ENCODE data around the gene HSPB8.

Gene HSPB8

DNA sequence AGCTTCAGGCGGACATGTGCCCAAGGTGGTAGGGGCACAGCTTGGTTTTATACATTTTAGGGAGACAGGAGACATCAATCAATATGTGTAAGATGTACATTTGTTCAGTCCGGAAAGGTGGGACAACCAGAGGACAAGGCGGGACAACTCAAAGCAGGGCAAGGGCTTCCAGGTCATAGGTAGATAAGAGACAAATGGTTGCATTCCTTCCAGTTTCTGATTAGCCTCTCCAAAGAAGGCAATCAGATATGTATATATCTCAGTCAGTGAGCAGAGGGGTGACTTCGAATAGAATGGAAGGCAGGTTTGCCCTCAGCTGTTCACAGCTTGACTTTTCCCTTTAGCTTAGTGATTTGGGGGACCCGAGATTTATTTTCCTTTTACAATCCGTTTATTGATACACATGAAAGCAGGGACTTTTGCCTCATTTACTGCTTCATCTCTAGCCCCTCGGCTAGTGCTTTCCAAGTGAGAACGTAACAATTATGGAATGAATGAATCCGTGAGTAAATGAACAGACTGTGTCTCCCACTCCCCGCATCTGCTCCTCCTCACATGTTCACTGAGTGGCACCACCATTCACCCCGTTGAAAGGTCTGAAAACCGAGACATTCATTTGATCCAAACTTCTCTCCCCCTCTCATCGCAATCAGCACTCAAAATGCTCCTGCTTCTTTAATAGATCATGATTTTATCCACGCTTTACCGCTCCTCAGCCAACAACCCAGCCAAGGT, 6.9 kb upstream of the HSPB8 start:
- DNase-seq, result no peak

DNA sequence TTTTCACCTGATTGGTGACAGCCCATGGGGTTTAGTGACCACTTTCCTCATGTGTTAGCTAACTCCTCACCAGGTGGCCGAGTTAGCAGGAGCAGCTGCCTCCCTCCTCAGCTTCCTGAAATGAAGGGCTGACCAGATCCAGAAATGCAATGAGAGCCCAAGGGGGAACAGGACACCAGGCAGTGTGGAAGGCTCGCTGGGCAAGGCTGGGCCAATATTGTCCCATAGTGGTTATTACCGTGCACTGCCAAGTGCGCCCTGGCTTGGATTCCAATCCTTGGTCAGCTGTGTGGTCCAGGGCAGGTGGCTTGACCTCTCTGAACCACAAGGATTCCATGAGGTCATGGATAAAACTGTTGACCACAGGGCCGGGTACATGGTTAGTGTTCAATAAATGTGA, 3.6 kb upstream of the HSPB8 start:
- no peak for DNase-seq

DNA sequence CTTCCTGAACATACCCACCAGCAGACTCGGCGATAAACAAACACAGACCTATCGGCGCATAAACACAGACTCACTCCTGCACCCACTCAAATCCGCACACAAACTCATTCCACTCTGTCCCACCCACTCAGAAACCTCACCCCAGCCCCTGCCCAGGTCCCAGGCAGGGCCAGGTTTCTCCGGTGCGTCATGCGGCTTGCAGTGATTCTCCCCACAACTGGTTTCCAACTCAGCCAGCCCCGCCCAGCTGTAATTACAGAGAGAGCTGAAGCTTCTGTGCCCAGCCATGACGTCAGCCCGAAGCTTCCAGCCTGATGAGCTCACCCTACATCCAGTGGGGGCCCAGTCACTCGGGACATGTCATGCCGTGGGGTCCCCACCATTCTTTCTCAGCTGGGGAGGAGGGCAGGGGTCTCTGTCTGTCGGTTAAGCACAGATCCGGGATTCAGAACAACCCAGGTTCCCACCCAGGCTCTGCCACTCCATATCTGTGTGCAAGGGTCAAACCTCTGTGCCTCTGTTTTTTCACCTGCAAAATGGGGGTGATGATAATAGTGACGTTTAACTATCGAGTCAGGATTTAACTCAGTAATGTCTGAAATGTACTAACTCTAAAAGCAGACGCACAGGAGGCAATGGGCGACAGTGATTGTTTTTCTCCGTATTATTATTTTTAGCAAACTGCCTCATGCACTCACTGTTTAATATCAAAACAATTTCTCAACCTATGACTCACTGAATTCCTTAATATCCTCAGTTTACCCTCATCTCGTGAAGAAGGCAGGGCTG, 2.3 kb upstream of the HSPB8 start:
- DNase-seq, result no peak

DNA sequence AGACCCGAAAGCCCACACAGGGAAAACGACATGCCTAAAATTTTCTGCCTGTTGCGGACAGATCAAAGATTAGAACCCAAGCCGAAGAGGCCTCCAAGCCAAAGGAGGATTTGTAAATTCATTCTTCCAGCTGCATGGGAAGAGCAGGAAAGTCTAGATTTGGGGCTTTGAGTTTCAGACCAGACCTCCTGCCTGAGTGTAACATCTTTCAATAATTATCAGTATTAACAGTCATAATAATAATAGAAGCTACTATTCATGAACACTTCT, 1.7 kb upstream of the HSPB8 start:
- no peak for DNase-seq

DNA sequence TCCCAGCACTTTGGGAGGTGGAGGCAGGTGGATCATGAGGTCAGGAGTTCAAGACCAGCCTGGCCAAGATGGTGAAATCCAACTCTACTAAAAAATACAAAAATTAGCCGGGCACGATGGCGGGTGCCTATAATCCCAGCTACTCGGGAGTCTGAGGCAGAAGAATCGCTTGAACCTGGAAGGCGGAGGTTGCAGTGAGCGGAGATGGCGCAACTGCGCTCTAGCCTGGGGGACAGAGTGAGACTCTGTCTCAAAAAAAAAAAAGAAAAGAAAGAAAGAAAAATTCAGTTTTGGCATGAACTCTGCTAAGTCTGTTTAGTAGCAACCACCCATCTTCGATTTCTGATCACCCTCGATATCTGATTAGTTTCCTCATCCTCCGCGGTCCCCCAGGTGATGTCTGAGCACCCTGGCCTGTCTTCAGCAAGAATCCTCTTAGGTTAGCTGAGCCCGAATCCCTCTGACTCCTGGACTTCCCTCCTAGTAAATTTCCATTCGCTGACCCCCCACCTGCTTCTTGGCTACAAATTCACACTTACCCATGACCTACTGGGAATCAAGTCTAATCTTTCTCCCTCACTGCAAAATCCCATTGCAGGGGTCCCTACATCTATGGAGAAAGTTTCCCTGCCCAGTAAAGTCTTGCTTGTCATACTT, 879 bp upstream of the HSPB8 start:
- DNase-seq, result no peak

DNA sequence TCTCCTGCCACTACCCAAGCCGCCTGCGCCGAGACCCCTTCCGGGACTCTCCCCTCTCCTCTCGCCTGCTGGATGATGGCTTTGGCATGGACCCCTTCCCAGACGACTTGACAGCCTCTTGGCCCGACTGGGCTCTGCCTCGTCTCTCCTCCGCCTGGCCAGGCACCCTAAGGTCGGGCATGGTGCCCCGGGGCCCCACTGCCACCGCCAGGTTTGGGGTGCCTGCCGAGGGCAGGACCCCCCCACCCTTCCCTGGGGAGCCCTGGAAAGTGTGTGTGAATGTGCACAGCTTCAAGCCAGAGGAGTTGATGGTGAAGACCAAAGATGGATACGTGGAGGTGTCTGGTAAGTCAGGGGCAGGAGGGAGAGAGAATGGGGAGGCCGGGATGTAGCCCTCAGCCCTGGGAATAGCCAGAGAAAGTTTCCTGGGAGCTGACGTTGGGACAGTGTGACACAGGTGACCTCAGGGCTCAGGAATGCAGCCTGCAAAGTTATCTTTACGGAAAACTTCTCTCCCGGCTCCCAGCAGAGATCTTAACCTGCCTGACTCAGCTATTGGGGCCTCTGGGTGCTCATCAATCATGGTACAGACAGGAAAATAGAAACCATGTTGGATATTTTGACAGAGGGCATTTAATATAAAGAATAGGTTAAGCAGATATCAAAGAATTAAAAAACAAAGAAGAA, 747 bp downstream of the HSPB8 start:
- DNase-seq, result no peak

DNA sequence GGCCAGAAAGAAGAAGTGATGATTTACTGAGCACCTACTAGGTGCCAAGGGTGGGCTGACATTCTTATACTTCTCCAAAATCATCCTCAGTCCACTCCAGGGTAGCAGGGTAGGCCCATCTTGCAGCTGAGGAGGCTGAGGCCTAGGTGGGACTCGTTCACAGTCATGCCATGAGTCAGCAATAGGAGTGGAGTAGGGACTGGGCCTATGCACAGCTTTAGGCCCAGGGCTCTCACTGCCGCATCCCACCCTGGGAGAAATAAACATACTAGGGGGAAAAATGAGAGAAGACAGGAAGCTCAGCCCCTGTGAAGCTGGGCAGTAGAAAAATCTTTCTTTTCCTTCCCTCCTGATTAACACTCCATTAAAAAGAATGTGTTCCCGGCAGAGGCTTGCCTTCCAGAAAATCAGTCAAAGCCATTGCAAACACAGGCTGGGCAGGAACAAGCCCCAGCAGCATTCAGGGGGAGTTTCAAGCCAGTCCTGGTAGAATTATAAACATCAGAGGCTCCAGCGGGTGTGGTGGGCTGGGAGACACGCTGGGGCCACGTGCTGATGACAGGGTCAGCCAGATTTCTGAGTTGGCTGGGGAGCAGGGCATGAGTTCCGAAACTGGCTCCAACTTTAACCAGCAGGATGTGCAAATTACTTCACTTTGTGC, 1.8 kb downstream of the HSPB8 start:
- no peak for DNase-seq

DNA sequence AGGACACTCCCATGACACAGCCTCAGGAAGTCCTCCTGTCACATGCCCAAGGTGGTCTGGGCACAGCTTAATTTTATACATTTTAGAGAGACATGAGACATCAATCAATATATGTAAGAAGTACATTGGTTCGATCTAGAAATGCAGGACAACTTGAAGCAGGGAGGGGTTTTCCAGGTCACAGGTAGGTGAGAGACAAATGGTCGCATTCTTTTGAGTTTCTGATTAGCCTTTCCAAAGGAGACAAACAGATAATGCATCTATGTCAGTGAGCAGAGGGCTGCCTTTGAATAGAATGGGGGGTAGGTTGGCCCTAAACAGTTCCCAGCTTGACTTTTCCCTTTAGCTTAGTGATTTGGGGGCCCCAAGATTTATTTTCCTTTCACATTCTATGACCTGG, 2.5 kb downstream of the HSPB8 start:
- no peak for DNase-seq

DNA sequence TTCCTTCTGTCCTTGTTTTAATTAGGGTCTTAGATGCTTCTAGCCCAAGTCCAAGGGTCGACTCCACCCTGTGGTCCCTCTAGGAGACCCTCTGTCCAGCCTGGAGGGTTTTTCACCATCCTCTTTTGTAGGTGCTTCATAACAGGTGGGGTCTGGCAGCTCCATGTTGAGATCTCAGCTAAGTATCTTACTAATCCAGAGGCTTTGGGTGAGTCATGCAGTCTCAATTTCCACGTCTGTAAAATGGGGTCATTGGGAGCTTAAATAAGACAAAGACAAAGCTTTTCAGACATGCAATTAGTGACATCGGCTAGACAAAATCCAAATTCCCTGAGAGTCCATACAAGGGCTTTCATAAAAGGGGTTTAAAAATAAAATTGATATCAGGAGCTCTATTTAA, 3.2 kb downstream of the HSPB8 start:
- DNase-seq, result no peak

DNA sequence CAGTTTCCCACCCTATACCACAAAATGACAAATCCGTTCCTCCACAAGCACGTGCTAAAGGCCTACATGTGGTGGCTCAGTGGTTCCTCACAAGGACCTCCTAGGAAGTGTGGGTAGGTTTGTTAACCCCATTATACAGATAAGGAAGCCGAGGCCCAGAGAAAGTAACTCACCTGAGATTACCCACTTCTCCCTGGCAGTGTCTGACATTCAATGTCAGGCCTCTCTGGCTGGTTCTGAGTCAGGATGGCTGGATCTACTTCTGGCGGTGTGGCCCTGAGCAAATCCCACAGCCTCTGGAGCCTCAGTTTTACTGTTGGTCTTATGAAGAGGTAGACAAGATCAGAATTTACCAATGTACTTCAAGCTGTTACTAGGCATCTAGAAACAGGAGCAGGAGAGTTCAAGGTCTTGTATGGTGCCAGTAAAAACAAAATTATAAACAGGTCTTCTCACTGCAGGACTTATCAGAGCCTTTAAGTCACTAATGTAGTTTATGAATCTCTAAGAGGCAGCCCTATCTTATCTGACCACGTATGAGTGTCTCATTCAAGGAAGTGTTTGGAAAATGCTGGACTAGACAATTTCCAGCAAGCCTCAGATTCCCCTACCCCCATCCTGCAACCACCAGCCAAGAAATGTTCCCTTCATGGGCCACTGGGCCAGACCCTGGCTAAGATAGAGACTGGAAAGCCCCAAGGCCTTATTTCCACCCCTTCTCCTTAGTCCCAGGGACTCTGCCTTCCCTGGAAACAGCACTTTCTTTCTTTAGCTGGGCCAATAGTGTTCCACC, 4.2 kb downstream of the HSPB8 start:
- no peak for DNase-seq

DNA sequence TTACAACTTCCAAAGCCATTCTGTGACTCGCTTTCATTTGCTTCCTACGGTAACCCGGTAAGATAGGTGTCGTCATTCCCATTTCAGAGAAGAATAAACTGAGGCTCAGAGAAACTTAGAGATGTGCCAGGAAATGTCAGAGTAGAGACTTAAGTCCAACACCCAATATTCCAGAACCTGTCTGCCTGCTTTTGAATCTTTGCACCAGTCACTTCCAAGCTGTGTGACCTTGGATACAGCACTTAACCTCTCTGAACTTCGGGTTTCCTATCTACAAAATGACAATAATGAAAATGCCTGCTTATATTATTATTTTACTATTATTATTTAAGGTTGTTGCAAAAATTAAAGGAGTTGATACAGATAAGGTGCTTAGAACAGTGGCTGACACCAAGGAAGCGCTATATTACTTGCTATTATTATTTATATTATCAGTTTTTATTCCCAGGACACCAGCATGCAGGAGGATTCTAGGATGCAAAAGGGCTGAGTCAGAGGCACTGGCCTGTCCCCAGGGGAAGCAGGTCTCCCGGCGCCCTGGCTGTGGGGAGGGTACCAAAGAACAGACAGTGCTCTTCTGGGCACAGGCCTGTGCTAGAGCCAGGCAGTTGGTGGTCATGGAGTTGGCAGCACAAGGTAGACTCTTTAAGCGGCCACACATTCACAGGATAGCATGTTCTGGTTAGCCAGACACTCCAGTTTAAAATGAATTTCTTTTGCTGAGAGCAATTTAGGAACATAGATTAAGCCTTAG, 5.4 kb downstream of the HSPB8 start:
- no peak for DNase-seq

DNA sequence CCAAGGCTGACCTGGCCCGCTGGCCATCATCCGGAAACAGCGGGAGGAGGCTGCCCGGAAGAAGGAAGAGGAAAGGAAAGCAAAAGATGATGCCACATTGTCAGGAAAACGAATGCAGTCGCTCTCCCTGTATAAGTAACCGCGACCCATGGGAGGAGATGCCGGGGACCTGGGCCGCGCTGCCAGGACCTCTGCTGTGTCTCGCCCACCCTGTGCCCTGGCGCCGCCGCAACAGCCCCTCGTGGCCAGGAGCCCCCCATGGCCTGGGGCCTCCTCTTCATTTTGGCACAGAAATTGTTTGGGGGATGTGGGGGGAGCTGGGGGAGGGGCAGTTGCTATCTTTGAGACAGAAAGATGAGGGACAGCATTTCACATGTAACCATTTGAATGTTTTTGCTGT, 16.5 kb downstream of the HSPB8 start:
- DNase-seq, result no peak

DNA sequence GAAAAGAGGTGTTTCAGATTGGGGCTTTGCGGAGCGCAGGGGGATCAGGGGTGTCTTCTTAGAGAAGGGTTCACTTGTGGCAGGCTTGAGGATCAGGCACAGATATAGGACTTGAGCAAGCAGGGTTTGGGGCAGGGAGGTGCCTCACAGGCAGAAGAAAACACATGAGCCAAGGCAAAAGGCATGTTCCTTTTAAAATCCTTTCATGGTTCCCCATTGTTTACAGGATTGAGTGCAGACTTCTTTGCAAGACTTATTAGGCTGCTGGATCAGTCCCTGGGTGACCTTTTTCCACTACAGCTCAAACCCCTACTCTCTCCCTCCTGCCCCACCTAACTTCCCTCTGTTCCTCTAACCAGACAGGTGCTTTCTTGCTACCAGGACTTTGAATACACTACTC, 19.7 kb downstream of the HSPB8 start:
- no peak for DNase-seq

DNA sequence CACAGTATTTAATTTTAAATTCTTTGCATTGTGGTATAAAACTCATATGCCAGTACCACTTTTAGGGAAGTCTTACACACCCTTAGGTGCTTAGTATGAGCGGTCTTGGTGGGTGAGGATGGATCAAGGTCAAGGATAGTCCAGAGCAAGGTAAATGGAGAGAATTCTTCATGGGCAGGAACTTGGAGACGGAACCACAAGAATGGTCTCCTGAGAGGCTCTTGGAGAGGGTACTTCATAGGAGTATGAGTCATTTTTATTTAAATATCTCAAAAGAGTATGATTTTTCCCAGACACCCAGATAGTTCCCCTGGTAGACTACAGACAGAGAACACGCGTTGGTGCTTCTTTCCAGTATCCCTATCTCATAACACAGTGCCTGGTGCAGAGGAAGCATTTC, 21.9 kb downstream of the HSPB8 start:
- DNase-seq, result no peak

DNA sequence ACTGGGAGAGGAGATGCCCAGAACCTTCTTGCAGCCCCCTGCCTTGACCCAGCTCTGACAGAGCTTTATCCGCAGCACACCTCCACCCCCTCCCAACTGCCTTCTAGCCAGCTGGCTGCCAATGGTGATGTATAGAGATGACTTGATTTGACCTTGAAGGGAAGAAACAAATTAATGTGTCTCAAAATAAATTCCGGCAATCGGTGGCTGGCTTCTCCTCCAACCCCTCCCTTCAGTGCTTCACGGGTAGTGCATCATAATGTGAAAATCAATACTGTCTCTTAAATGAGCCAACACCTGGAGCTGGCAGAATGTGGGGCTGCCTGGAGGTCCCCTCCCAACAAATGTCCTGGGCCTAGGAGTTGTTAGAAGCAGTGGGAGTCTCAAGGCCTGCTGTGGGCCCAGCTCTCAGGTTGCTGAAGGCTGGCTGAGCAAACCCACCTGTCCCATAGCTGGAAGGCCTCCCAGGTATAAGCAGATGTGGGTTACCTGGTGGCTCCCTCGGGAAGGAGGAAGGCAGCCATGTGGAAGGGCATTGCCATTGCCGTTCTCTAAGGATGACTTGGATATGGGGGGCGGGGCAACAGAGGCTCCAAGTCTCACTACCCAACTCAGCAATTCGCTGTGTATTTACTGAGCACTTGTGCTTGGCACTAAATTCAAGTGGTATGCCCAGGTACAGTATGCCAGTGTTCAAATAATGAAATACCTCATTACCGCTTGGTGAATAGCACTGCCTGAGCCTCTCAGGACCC, 23.2 kb downstream of the HSPB8 start:
- no peak for DNase-seq

DNA sequence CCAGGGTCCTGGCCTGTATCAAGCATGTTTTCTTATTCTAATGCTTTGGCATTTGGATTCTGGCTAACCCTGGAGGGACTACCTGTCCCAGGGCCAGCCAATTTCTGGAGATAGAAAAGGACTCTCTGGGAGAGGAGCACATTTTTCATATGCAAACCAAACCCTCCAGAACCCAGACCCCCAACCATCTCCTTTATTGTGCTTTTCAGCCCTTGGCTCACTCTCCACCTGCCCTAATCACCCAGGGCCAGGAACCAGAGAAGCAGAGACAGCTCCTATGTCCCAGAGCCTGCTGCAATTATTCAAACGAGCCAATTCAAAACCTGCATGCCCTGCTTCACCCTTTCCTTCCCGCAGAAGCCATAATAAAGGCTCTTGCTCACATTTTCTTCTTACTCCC, 23.8 kb downstream of the HSPB8 start:
- no peak for DNase-seq

DNA sequence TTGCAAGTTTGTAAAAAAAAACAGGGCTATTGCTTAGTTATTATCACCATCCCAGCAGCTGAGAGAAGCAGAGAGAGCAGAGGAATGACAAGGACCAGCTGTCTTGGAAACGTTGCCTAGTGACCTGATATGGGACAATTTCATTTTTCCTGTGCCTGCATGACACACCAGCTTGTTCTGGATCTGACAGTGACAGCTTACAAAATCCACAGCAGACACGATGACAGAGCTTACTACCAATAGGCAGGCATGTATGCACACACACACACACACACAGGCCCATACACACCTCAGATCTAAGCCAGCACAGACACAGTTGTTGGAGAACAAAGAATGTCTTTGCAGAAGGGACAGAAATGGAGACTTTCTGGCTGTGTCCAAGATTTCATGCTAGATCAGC, 25.4 kb downstream of the HSPB8 start:
- no peak for DNase-seq

DNA sequence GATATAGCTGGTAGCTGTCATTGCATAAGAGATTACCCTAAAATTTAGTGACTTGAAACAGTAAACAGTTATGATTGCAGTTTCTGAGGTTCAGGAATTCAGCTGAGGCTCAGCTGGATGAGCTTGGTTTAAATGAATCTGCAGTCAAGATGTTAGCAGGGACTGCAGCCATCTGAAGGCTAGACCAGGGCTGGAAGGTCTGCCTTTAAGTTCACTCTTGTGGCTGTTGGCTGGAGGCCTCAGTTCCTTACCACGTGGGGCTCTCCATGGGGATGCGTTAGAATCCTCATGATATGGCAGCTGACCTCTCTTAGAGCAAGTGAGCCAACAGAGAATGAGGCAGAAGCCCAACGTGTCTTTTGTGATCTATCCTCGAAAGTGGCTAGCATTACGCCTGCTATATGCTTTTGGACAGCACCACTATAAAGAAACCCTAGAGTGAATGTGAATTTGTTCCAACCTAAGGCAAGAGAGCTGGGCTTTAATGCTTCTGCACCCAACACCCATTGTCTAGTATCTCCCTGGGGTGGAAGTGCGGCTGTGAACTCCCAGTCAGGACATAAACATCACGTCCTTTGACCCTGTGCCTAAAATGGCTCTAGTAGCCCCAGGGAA, 26.0 kb downstream of the HSPB8 start:
- no peak for DNase-seq

DNA sequence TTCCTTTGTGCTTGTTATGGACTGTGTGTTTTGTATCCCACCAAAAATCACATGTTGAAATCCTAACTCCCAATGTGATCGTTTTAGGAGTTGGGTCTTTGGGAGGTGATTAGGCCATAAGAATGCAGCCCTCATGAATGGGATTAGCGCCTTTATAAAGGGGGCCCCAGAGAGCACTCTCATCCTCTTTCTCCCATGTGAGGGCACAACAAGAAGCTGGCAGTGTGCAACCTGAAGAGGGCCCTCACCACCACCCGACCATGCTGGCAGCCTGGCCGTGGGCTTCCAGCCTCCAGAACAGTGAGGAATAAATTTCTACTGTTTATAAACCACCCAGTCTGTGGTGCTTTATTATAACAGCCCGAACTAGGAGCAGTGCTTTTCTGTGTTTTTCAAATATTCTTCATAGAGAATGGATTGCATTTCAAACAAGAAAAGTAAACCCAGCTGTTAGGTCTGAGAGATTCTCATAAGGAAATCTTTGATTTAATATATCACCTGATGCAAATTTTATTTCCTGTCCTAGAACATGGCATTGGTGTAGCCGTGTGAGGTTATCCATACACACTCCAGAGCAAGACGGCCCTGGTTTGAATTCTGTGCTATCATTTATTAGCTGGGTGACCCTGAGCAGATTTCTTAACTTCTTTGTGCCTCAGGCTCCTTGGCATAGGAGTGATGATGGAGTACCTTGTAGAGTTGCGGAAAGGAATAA, 27.8 kb downstream of the HSPB8 start:
- DNase-seq, result no peak

DNA sequence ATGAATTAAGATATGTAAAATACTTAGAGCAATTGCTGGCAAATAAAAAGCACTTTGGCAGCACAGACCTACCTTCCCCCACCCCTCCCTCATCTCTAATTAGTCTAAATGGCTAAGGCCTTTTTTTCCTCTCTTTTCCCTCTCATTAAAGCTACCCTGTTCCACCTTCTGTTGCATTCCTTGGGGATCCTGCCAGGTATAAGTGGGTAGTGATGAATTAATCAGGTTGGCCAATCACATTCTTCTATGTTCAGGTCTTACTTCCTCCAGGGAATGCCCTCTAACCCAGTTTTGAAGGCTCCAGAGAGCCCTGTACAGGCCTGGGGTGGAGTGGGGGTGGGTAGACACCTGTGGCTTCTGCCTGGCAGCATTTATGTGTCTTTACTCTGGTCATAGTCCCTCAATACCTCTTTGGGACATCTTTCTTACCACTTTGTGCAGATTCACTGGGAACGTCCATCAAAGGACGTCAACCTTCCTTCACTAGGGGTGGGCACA, 28.4 kb downstream of the HSPB8 start:
- DNase-seq, result no peak
